A549 (cell line): Measurements from ENCODE around the gene PPP2R5B. TPM values are rescaled to one million over a fixed set of nuclear protein-coding genes. Genes with fewer than 3 reads are reported as not detected.

Source experiments
- ATAC-seq, 2 experiments: fragments of 200-7000 bp in 1 of 2; fragments of >200 bp in 1 of 2; cut with Nextera tagmentation in 1 of 2; cut with Tn5 transposase in 1 of 2; 3 replicates each; pipeline versions ENCODE4 v1.8.0 to v1.9.1; 2018 to 2020; ENCODE audit warnings: mild to moderate bottlenecking in 1 of 2, moderate library complexity in 1 of 2
- CTCF ChIA-PET: fragments of 300-600 bp; sonication (Branson Sonifier 250); formaldehyde crosslinking; extraction: SDS; loops from one replicate; lab custom pipeline; 2021; ENCODE audit warnings: antibody characterized with exemption, inconsistent platforms; lab: Yijun Ruan, JAX
- POLR2A ChIA-PET: fragments of 350-600 bp; formaldehyde crosslinking; extraction: SDS; loops from one replicate; lab custom pipeline; 2021; ENCODE audit warnings: antibody characterized with exemption, inconsistent platforms; lab: Yijun Ruan, JAX
- DNase-seq, 2 experiments: peaks; one replicate each; pipeline versions ENCODE4 v3.0.0 to v3.0.0-alpha.2; 2011 to 2016; ENCODE audit warnings: low read depth in 1 of 2, low spot score in 1 of 2
- FAIRE-seq: peaks from 2 replicates; lab custom pipeline; 2011; peaks lifted over from hg19 to GRCh38; lab: Jason Lieb, UNC
- H3K27ac ChIP-seq, 2 experiments: fragments of >200 bp; sonication (Bioruptor Twin); formaldehyde crosslinking; 3 replicates each; pipeline ENCODE4 v1.5.1; 2016 to 2017
- H3K4me1 ChIP-seq: fragments of >200 bp; sonication (Bioruptor Twin); formaldehyde crosslinking; 3 replicates; pipeline ENCODE4 v1.6.1; 2016
- H3K4me2 ChIP-seq: fragments of >200 bp; sonication (Bioruptor Twin); formaldehyde crosslinking; 3 replicates; pipeline ENCODE4 v1.6.1; 2016
- H3K4me3 ChIP-seq: fragments of >200 bp; sonication (Bioruptor Twin); formaldehyde crosslinking; 3 replicates; pipeline ENCODE4 v1.5.1; 2016
- H3K9me3 ChIP-seq: fragments of >200 bp; sonication (Bioruptor Twin); formaldehyde crosslinking; 3 replicates; pipeline ENCODE4 v1.6.1; 2016
- ATOH8 ChIP-seq: fragments of 250-450 bp; sonication (Bioruptor Pico); IDR thresholded peaks from 2 replicates; pipeline ENCODE4 v1.5.0; 2020; ENCODE audit warnings: low read depth, mild to moderate bottlenecking, moderate library complexity
- BCL3 ChIP-seq: fragments of >200 bp; sonication (Bioruptor Twin); formaldehyde crosslinking; IDR thresholded peaks from 3 replicates; pipeline ENCODE4 v1.6.1; 2016
- BHLHE40 ChIP-seq: IDR thresholded peaks from 2 replicates; pipeline ENCODE4 v1.6.1; 2012; ENCODE audit warnings: low read depth, low read length, inconsistent platforms
- CBX2 ChIP-seq: fragments of 200-600 bp; sonication (generic); IDR thresholded peaks from 2 replicates; pipeline ENCODE4 v1.6.1; 2016; ENCODE audit warnings: low read depth, mild to moderate bottlenecking, borderline replicate concordance
- CBX8 ChIP-seq: fragments of 200-600 bp; sonication (generic); IDR thresholded peaks from 2 replicates; pipeline ENCODE4 v1.6.1; 2016
- EHF ChIP-seq: fragments of 250-450 bp; sonication (Bioruptor Pico); IDR thresholded peaks from 2 replicates; pipeline ENCODE4 v1.5.0; 2020; ENCODE audit warnings: mild to moderate bottlenecking
- EHMT2 ChIP-seq: fragments of 200-600 bp; sonication (generic); IDR thresholded peaks from 2 replicates; pipeline ENCODE4 v1.6.1; 2016; ENCODE audit warnings: antibody characterized with exemption, low read depth, mild to moderate bottlenecking, moderate library complexity
- ELK1 ChIP-seq: fragments of 150-350 bp; IDR thresholded peaks from 2 replicates; pipeline ENCODE4 v1.6.1; 2014; ENCODE audit warnings: low read depth, mild to moderate bottlenecking, low read length
- FOSL2 ChIP-seq, 2 experiments: fragments of 450-650 bp in 1 of 2; fragments of >200 bp in 1 of 2; sonication (Bioruptor Twin) in 1 of 2; formaldehyde crosslinking; IDR thresholded peaks; 2 replicates each; pipeline versions ENCODE4 v1.5.0 to v1.6.1; 2016 to 2020; ENCODE audit warnings: mild to moderate bottlenecking in 1 of 2, moderate library complexity in 1 of 2
- FOXS1 ChIP-seq: fragments of 250-450 bp; sonication (Bioruptor Pico); IDR thresholded peaks from 2 replicates; pipeline ENCODE4 v1.5.0; 2020; ENCODE audit warnings: mild to moderate bottlenecking, moderate library complexity
- GATA3 ChIP-seq: IDR thresholded peaks from 2 replicates; pipeline ENCODE4 v1.6.1; 2012; ENCODE audit warnings: borderline replicate concordance
- HDAC2 ChIP-seq: fragments of 200-600 bp; sonication (generic); IDR thresholded peaks from 2 replicates; pipeline ENCODE4 v1.6.1; 2016
- HOXB13 ChIP-seq: fragments of 250-450 bp; sonication (Bioruptor Pico); IDR thresholded peaks from 2 replicates; pipeline ENCODE4 v1.5.0; 2020; ENCODE audit warnings: low read depth, mild to moderate bottlenecking, moderate library complexity
- JUN ChIP-seq, 2 experiments: fragments of >200 bp; sonication (Bioruptor Twin); formaldehyde crosslinking; IDR thresholded peaks; 2 replicates in 1 of 2; 3 replicates in 1 of 2; pipeline ENCODE4 v1.6.1; 2016 to 2017
- JUNB ChIP-seq: fragments of >200 bp; sonication (Bioruptor Twin); formaldehyde crosslinking; IDR thresholded peaks from 2 replicates; pipeline ENCODE4 v1.6.1; 2016
- MAX ChIP-seq: IDR thresholded peaks from 2 replicates; pipeline ENCODE4 v1.6.1; 2012
- MAZ ChIP-seq: fragments of 150-350 bp; IDR thresholded peaks from 2 replicates; pipeline ENCODE4 v1.6.1; 2014; ENCODE audit warnings: antibody characterized with exemption, low read depth, low read length, borderline replicate concordance
- MYC ChIP-seq: IDR thresholded peaks from 2 replicates; pipeline ENCODE4 v1.6.1; 2012; ENCODE audit warnings: mild to moderate bottlenecking, inconsistent platforms, low read length, improper control_type of control experiment, borderline replicate concordance
- NPAS2 ChIP-seq: fragments of 250-450 bp; sonication (Bioruptor Pico); IDR thresholded peaks from 2 replicates; pipeline ENCODE4 v1.8.0; 2022; ENCODE audit warnings: mild to moderate bottlenecking, moderate library complexity, borderline replicate concordance
- PBX3 ChIP-seq: IDR thresholded peaks from 2 replicates; pipeline ENCODE4 v1.6.1; 2012
- POLR2AphosphoS2 ChIP-seq: conservative IDR thresholded peaks from 2 replicates; pipeline ENCODE4 v1.6.1; 2012; ENCODE audit warnings: low read length, improper control_type of control experiment, inconsistent platforms
- RNF2 ChIP-seq: fragments of 200-600 bp; sonication (generic); IDR thresholded peaks from 2 replicates; pipeline ENCODE4 v1.6.1; 2016; ENCODE audit warnings: low read depth, mild to moderate bottlenecking, antibody characterized with exemption, moderate library complexity, borderline replicate concordance
- SREBF2 ChIP-seq: fragments of 450-650 bp; IDR thresholded peaks from 2 replicates; pipeline ENCODE4 v1.6.1; 2014; ENCODE audit warnings: mild to moderate bottlenecking, moderate library complexity
- TFCP2L1 ChIP-seq: fragments of 250-450 bp; sonication (Bioruptor Pico); IDR thresholded peaks from 2 replicates; pipeline ENCODE4 v1.5.0; 2021; ENCODE audit warnings: mild to moderate bottlenecking
- TP53 ChIP-seq: fragments of 250-450 bp; sonication (Bioruptor Pico); IDR thresholded peaks from 2 replicates; pipeline ENCODE4 v1.5.0; 2021; ENCODE audit warnings: mild to moderate bottlenecking, moderate library complexity
- ZSCAN20 ChIP-seq: fragments of 250-450 bp; sonication (Bioruptor Pico); IDR thresholded peaks from 2 replicates; pipeline ENCODE4 v1.8.0; 2022; ENCODE audit warnings: mild to moderate bottlenecking, moderate library complexity
- WGBS: methylation state at CpG from one replicate; pipeline ENCODE4 v1.1.6; 2017; ENCODE audit errors: missing lambda C conversion rate; 5-methylcytosine and 5-hydroxymethylcytosine counted together
- polyA plus RNA-seq, 4 experiments: library from polyadenylated mRNA; depleted of rRNA in 3 of 4; stranded (reverse); fragments of >200 nt; fragmentation: RNase III in 1 of 4; extraction: RNeasy Plus Mini Kit Qiagen cat#74134 plus additional on column Dnase treatment in 1 of 4; gene quantifications; 2 replicates in 3 of 4; 3 replicates in 1 of 4; pipeline ENCODE4 v1.2.3, GENCODE V29; 2011 to 2017

The PPP2R5B gene
- polyA plus RNA-seq, 2 of the 4 experiments (the other 2 are of a cell fraction): 5.7 to 6.9 TPM

GRCh38 chr11:64915376-64915887 lies 9.1 kb upstream of the PPP2R5B start:
- Histone ChIP-seq H3K4me1 (peaks cover 15% of the 10 kb centered on the region), H3K4me2 (peak overlapping the region; percentile 85), H3K4me3 (peak overlapping the region; percentile 70; the same call in 2 of the 3 replicates), H3K9me3 (no peaks in the 10 kb centered on the region), H3K27ac (peak overlapping the region; percentile 77 to 91)
- ChIA-PET POLR2A (no interaction called here), CTCF (interaction anchor here (0.7 to 14.9 kb wide), 8 partner anchors 20 to 752 kb away, joined by 3 to 132 read pairs (median 7); partner anchors contain the start of gene ARL2)
- DNase-seq (no peak), FAIRE-seq (no peak), ATAC-seq (no peak)
- no peak for TF ChIP-seq JUNB
- TF ChIP-seq MYC: no peak
- no peak for TF ChIP-seq ZSCAN20
- no peak for TF ChIP-seq POLR2AphosphoS2
- no peak for TF ChIP-seq SREBF2
- no peak for TF ChIP-seq TP53 (CRISPR knock-in tag)
- no peak for TF ChIP-seq TFCP2L1 (CRISPR knock-in tag)
- WGBS: 81% methylated on average over 6 of the region's 7 CpGs

- Histone ChIP-seq H3K9me3 (no peaks in the 10 kb centered on the region), H3K27ac (peak overlapping the region; percentile 77 to 91), H3K4me2 (peak overlapping the region; percentile 85), H3K4me1 (peaks cover 15% of the 10 kb centered on the region), H3K4me3 (peak overlapping the region; percentile 70)
- no peak for FAIRE-seq
- peak; percentile 47 to 48; a peak in 4 of 6 replicates for ATAC-seq
- ChIA-PET POLR2A (no interaction called here), CTCF (interaction anchor here (0.5 to 14.9 kb wide), 8 partner anchors 21 to 117 kb away, joined by 3 to 132 read pairs (median 5); partner anchors contain the start of gene ARL2)
- TF ChIP-seq FOXS1 (CRISPR knock-in tag): no peak
- TF ChIP-seq EHMT2: no peak
- TF ChIP-seq MAX: peak; percentile 63
- TF ChIP-seq JUN (IDR thresholded peaks at IDR 0.05): 0 out of 5 replicates have a peak, but pooled peaks of 1 of the 2 experiments have one; percentile 14
- no peak for TF ChIP-seq BCL3
- TF ChIP-seq EHF: peak; percentile 26; the same call in 1 of the 2 replicates
- no peak for TF ChIP-seq GATA3
- TF ChIP-seq FOSL2 (IDR thresholded peaks at IDR 0.05): no peak
- TF ChIP-seq FOSL2 (CRISPR knock-in tag; IDR thresholded peaks at IDR 0.05): 0 out of 2 replicates have a peak, but pooled peaks have one; percentile 3
- no peak for TF ChIP-seq HDAC2
- peak; percentile 65 to 76 for DNase-seq
- WGBS: 15% methylated on average over 17 of the region's 23 CpGs
Observed at GRCh38 chr11:64916040-64916774, 8.3 kb upstream of the PPP2R5B start.

GRCh38 chr11:64916775-64917662 lies 7.5 kb upstream of the PPP2R5B start, which contains the start of gene ATG2A:
Gene ATG2A (minus strand): TSS chr11:64917209. CDS start chr11:64917135, 74 bp downstream.
- CTCF ChIA-PET: interaction anchor here (0.5 to 14.9 kb wide), 11 partner anchors 18 to 118 kb away, joined by 3 to 132 read pairs (median 4); partner anchors contain the start of genes ARL2 and BATF2
- ATAC-seq (peak; percentile 91 to 97), DNase-seq (peak; percentile 99), FAIRE-seq (peak; percentile 98)
- Histone ChIP-seq H3K4me1 (peaks cover 15% of the 10 kb centered on the region), H3K9me3 (no peaks in the 10 kb centered on the region), H3K4me2 (peak within 1 kb of the TSS; percentile 85), H3K4me3 (peak within 1 kb of the TSS; percentile 70), H3K27ac (peak within 1 kb of the TSS; percentile 77 to 91)
- POLR2A ChIA-PET: no interaction called here
- WGBS: 3% methylated on average over 52 of the region's 57 CpGs
- no peak for TF ChIP-seq CBX2
- 0 out of 2 replicates have a peak, but pooled peaks have one; percentile 9 for TF ChIP-seq BHLHE40
- peak in 1 of 2 experiments; percentile 67; a peak in 2 of 5 replicates for TF ChIP-seq JUN (IDR thresholded peaks at IDR 0.05)
- TF ChIP-seq ATOH8 (CRISPR knock-in tag): no peak
- TF ChIP-seq PBX3: no peak
- TF ChIP-seq ELK1: no peak
- no peak for TF ChIP-seq NPAS2 (CRISPR knock-in tag)
- no peak for TF ChIP-seq MAZ
- no peak for TF ChIP-seq HDAC2
- TF ChIP-seq CBX8: no peak
- TF ChIP-seq HOXB13 (CRISPR knock-in tag): no peak
- no peak for TF ChIP-seq RNF2
- TF ChIP-seq FOXS1 (CRISPR knock-in tag): no peak
